HG03139 (cell line): Measurements from ENCODE around the gene RASA3.
"Not testable (repeated sequence)": the region's sequence is repeated elsewhere in the genome, so short reads cannot be mapped to it uniquely, and the experiment has no call there.

Experiments
- ATAC-seq: cut with Tn5 transposase; IDR thresholded peaks from one replicate; pipeline ENCODE4 v1.9.1; 2021; ENCODE audit not compliant: unreplicated experiment

RASA3 gene

GRCh38 chr13:113995051-113995601 is 137.3 kb downstream of the RASA3 start:
- no peak for ATAC-seq

- no peak for ATAC-seq
Measured at GRCh38 chr13:113992276-113993005, 140.0 kb downstream of the RASA3 start.

GRCh38 chr13:113991676-113992179 is 140.7 kb downstream of the RASA3 start:
- no peak for ATAC-seq

GRCh38 chr13:113991191-113991669 is 141.2 kb downstream of the RASA3 start:
- no peak for ATAC-seq

- ATAC-seq, result no peak
Measured at GRCh38 chr13:113990321-113990837, 142.0 kb downstream of the RASA3 start.

- ATAC-seq, result no peak
Measured at GRCh38 chr13:113989585-113990300, 142.7 kb downstream of the RASA3 start.

GRCh38 chr13:113988859-113989258 is 143.6 kb downstream of the RASA3 start:
- not testable (repeated sequence) for ATAC-seq

GRCh38 chr13:113982296-113982661 is 150.1 kb downstream of the RASA3 start:
- no peak for ATAC-seq

GRCh38 chr13:113981611-113982295 is 150.7 kb downstream of the RASA3 start:
- no peak for ATAC-seq

GRCh38 chr13:113981194-113981605 is 151.2 kb downstream of the RASA3 start:
- ATAC-seq, result no peak

- no peak for ATAC-seq
Measured at GRCh38 chr13:113980489-113981064, 151.8 kb downstream of the RASA3 start.

GRCh38 chr13:113979791-113980471 is 152.5 kb downstream of the RASA3 start:
- ATAC-seq, result no peak

GRCh38 chr13:113978741-113979481 is 153.5 kb downstream of the RASA3 start:
- ATAC-seq, result no peak

- no peak for ATAC-seq
Measured at GRCh38 chr13:113977976-113978375, 154.4 kb downstream of the RASA3 start.

GRCh38 chr13:113976711-113977684 is 155.4 kb downstream of the RASA3 start:
- no peak for ATAC-seq

GRCh38 chr13:113975416-113975815 is 157.0 kb downstream of the RASA3 start:
- no peak for ATAC-seq

GRCh38 chr13:113974304-113975281 is 157.8 kb downstream of the RASA3 start:
- no peak for ATAC-seq
